Fibroblast of lung (primary cell): ENCODE measurements around the gene CIAO2B. TPM values are rescaled to one million over a fixed set of nuclear protein-coding genes. Genes with fewer than 3 reads are reported as not detected.
"Not testable (repeated sequence)": the region's sequence is repeated elsewhere in the genome, so short reads cannot be mapped to it uniquely, and the experiment has no call there.

Experiments used
- DNase-seq, 2 donors: peaks; one replicate each; pipeline versions ENCODE4 v3.0.0 to v3.0.0-alpha.2; 2010; ENCODE audit warnings: low read depth in 2 of 2
- H2AFZ ChIP-seq: 2 replicates; pipeline ENCODE4 v1.5.1; 2012; ENCODE audit warnings: low read length, control low read depth, inconsistent platforms
- H3K27ac ChIP-seq: 2 replicates; pipeline ENCODE4 v1.5.1; 2011; ENCODE audit warnings: low read length, control low read depth; ENCODE audit not compliant: insufficient read depth
- H3K27me3 ChIP-seq: 2 replicates; pipeline ENCODE4 v1.5.1; 2011; ENCODE audit warnings: mild to moderate bottlenecking, low read length; ENCODE audit not compliant: control insufficient read depth, insufficient read depth
- H3K36me3 ChIP-seq: 2 replicates; pipeline ENCODE4 v1.5.1; 2011; ENCODE audit warnings: low read length; ENCODE audit not compliant: control insufficient read depth, insufficient read depth
- H3K4me1 ChIP-seq: 2 replicates; pipeline ENCODE4 v1.5.1; 2011; ENCODE audit warnings: low read length; ENCODE audit not compliant: control insufficient read depth, insufficient read depth; ENCODE audit errors: extremely low read depth
- H3K4me2 ChIP-seq: 2 replicates; pipeline ENCODE4 v1.5.1; 2011; ENCODE audit warnings: low read length, control low read depth; ENCODE audit not compliant: insufficient read depth; ENCODE audit errors: extremely low read depth
- H3K4me3 ChIP-seq, 4 experiments: fragments of 200-600 bp in 1 of 4; sonication (generic) in 1 of 4; replicated peaks in 1 of 4; 2 replicates each; pipeline ENCODE4 v1.5.1; 2011 to 2016; ENCODE audit warnings: low read length in 4 of 4, low read depth in 3 of 4, mild to moderate bottlenecking in 3 of 4, control low read depth in 2 of 4, inconsistent platforms in 1 of 4, mixed read lengths in 1 of 4; ENCODE audit not compliant: insufficient read depth in 1 of 4; ENCODE audit errors: control extremely low read depth in 1 of 4
- H3K79me2 ChIP-seq: 2 replicates; pipeline ENCODE4 v1.5.1; 2012; ENCODE audit warnings: mild to moderate bottlenecking, low read length, inconsistent platforms; ENCODE audit not compliant: control insufficient read depth, insufficient read depth
- H3K9ac ChIP-seq: 2 replicates; pipeline ENCODE4 v1.5.1; 2011; ENCODE audit warnings: mild to moderate bottlenecking, low read length, control low read depth; ENCODE audit not compliant: insufficient read depth
- H3K9me3 ChIP-seq: 2 replicates; pipeline ENCODE4 v1.5.1; 2012; ENCODE audit warnings: low read depth, low read length; ENCODE audit not compliant: control insufficient read depth, insufficient read depth
- H4K20me1 ChIP-seq: 2 replicates; pipeline ENCODE4 v1.5.1; 2011; ENCODE audit warnings: low read length; ENCODE audit not compliant: control insufficient read depth, insufficient read depth; ENCODE audit errors: extremely low read depth
- EZH2 ChIP-seq: IDR thresholded peaks from 2 replicates; pipeline ENCODE4 v1.5.1; 2012; ENCODE audit warnings: low read length, control low read depth, mild to moderate bottlenecking; ENCODE audit errors: missing control alignments
- polyA plus RNA-seq, 2 donors: library from polyadenylated mRNA; depleted of rRNA in 1 of 2; stranded (reverse) in 1 of 2; unstranded in 1 of 2; fragments of >200 nt; gene quantifications; 2 replicates each; pipeline ENCODE4 v1.2.1, GENCODE V29; 2011 to 2012; ENCODE audit warnings: missing spikeins in 1 of 2
- total RNA-seq: library from RNA; depleted of rRNA; stranded (reverse); fragments of >200 nt; gene quantifications from 2 replicates; pipeline ENCODE4 v1.2.1, GENCODE V29; 2014
- TF ChIP-seq, protein P1 (sequence below), 2 donors: IDR thresholded peaks in 1 of 2; conservative IDR thresholded peaks in 1 of 2; 1 replicate in 1 of 2; 2 replicates in 1 of 2; pipeline ENCODE4 v1.5.1; 2011 to 2012; ENCODE audit warnings: low read length in 2 of 2, control low read depth in 1 of 2, inconsistent platforms in 1 of 2, low read depth in 1 of 2, mild to moderate bottlenecking in 1 of 2

The CIAO2B gene
- total and polyA plus RNA-seq, 2 donors (not counting 1 experiment from before 2014, with no cell fraction given) = 115 to 217 TPM

DNA sequence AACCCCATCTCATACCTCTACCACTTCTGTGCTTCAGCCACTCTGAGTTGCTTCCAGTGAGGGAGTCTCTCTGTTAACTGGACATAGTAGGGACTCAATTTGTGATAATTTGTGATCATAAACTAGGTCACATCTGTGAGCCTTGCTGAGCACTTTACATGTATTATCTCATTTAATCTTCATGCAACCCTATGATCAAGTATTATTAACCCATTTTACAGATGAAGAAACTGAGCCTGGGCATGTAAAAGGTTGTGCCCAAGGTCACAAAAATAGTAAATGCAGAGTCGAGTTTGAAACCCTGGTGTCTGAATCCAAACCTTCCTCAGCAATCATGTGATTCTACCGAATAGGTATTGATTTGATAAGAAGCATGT is 35.3 kb downstream of the CIAO2B start:
- Histone ChIP-seq H2AFZ (no peak overlapping the region), H3K4me2 (no peak overlapping the region), H3K27ac (no peak overlapping the region), H3K4me1 (peaks cover 28% of the 10 kb centered on the region), H3K9me3 (no peaks in the 10 kb centered on the region), H3K79me2 (no peaks in the 10 kb centered on the region), H3K4me3 (no peak overlapping the region), H3K36me3 (no peaks in the 10 kb centered on the region), H3K27me3 (no peaks in the 10 kb centered on the region), H4K20me1 (no peaks in the 10 kb centered on the region), H3K9ac (no peak overlapping the region)
- TF ChIP-seq, protein P1, sequence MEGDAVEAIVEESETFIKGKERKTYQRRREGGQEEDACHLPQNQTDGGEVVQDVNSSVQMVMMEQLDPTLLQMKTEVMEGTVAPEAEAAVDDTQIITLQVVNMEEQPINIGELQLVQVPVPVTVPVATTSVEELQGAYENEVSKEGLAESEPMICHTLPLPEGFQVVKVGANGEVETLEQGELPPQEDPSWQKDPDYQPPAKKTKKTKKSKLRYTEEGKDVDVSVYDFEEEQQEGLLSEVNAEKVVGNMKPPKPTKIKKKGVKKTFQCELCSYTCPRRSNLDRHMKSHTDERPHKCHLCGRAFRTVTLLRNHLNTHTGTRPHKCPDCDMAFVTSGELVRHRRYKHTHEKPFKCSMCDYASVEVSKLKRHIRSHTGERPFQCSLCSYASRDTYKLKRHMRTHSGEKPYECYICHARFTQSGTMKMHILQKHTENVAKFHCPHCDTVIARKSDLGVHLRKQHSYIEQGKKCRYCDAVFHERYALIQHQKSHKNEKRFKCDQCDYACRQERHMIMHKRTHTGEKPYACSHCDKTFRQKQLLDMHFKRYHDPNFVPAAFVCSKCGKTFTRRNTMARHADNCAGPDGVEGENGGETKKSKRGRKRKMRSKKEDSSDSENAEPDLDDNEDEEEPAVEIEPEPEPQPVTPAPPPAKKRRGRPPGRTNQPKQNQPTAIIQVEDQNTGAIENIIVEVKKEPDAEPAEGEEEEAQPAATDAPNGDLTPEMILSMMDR (conservative IDR thresholded peaks at IDR 0.05 in 1 of 2, IDR thresholded peaks at IDR 0.05 in 1 of 2; ENCODE audit: low read depth in 1 of 2, low read length in 2 of 2) = no peak
- no peak for TF ChIP-seq EZH2
- no peak for DNase-seq

DNA sequence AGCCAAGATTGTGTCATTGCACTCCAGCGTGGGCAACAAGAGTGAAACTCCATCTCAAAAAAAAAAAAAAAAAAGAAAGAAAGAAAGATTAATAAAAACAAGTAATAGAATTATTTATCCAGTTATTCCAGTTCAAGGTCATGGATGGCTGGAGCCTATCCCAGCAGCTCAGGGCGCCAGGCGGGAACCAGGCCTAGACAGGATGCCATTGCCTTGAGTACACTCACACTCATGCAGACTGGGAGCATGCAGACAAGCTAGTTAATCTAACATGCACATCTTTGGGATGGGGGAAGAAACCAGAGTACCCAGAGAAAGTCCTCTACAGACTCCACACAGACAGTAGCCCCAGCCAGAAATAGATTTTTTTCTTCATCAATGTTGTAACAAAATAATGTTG is 36.0 kb downstream of the CIAO2B start:
- H3K9ac ChIP-seq = no peak overlapping the region
- H3K4me2 ChIP-seq = no peak overlapping the region
- no peaks in the 10 kb centered on the region for H3K79me2 ChIP-seq
- H3K27me3 ChIP-seq = no peaks in the 10 kb centered on the region
- H3K9me3 ChIP-seq = no peaks in the 10 kb centered on the region
- H2AFZ ChIP-seq = no peak overlapping the region
- no peaks in the 10 kb centered on the region for H4K20me1 ChIP-seq
- peaks cover 21% of the 10 kb centered on the region for H3K4me1 ChIP-seq
- no peak overlapping the region for H3K27ac ChIP-seq
- no peak overlapping the region for H3K4me3 ChIP-seq
- peak; percentile 55 to 61 for DNase-seq
- TF ChIP-seq EZH2 = no peak
- TF ChIP-seq, protein P1 (conservative IDR thresholded peaks at IDR 0.05 in 1 of 2, IDR thresholded peaks at IDR 0.05 in 1 of 2; ENCODE audit: low read depth in 1 of 2, low read length in 2 of 2) = no peak
- H3K36me3 ChIP-seq = no peaks in the 10 kb centered on the region

DNA sequence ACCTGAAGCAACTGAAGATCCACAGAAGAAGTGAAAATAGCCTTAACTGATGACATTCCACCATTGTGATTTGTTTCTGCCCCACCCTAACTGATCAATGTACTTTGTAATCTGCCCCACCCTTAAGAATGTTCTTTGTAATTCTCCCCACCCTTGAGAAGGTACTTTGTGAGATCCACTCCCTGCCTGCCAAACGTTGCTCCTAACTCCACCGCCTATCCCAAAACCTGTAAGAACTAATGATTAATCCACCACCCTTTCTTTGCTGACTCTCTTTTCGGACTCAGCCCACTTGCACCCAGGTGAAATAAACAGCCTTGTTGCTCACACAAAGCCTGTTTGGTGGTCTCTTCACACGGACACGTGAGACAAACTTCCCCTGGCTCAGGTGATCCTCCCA is 37.5 kb downstream of the CIAO2B start:
- not testable (repeated sequence) for DNase-seq, H2AFZ ChIP-seq, H3K79me2 ChIP-seq, H3K27ac ChIP-seq, H3K9me3 ChIP-seq, H4K20me1 ChIP-seq, H3K4me3 ChIP-seq, H3K27me3 ChIP-seq, H3K9ac ChIP-seq, H3K36me3 ChIP-seq, H3K4me2 ChIP-seq
- peaks cover 21% of the 10 kb centered on the region for H3K4me1 ChIP-seq

DNA sequence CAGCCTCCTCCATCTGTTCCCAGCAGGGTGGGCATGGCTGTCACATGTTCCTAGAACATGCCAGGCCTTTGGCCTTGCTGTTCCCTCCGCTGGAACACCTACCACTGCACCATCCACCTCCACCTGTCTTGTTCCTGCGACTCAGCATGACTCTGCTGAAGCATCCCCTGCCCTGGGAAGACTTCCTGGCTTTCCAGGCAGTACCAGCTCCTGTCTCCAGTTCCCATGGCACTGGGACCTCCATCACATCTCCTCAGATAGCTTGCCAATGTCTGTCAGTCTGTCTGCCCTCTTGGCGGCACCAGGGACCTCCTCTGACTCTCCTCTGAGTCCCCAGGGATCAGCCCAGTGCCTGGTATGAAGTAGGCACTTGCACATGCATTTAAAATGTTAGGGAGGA is 38.2 kb downstream of the CIAO2B start:
- no peak overlapping the region for H3K27ac ChIP-seq
- H2AFZ ChIP-seq = no peak overlapping the region
- no peaks in the 10 kb centered on the region for H3K27me3 ChIP-seq
- H3K4me1 ChIP-seq = peaks cover 20% of the 10 kb centered on the region
- no peak for TF ChIP-seq EZH2
- TF ChIP-seq, protein P1 (conservative IDR thresholded peaks at IDR 0.05 in 1 of 2, IDR thresholded peaks at IDR 0.05 in 1 of 2; ENCODE audit: low read depth in 1 of 2, low read length in 2 of 2) = no peak
- H3K9ac ChIP-seq = no peak overlapping the region
- no peak for DNase-seq
- H3K79me2 ChIP-seq = no peaks in the 10 kb centered on the region
- H3K4me2 ChIP-seq = no peak overlapping the region
- no peaks in the 10 kb centered on the region for H4K20me1 ChIP-seq
- H3K9me3 ChIP-seq = no peaks in the 10 kb centered on the region
- no peak overlapping the region for H3K4me3 ChIP-seq
- H3K36me3 ChIP-seq = no peaks in the 10 kb centered on the region
